GM12878 (cell line): Measurements from ENCODE around the gene NEK8. TPM values are rescaled to one million over a fixed set of nuclear protein-coding genes. Genes with fewer than 3 reads are reported as not detected.
"Not testable (repeated sequence)": the region's sequence is repeated elsewhere in the genome, so short reads cannot be mapped to it uniquely, and the experiment has no call there.

ENCODE experiments used
- ATAC-seq: fragments of 200-7000 bp; cut with Tn5 transposase; 3 replicates; pipeline ENCODE4 v1.9.1; 2020; ENCODE audit warnings: mild to moderate bottlenecking, moderate library complexity
- BruUV-seq: library from RNA; stranded (reverse); fragments of 400-500 nt; replicated peaks from 2 replicates; lab custom pipeline; 2021; lab: Mats Ljungman, UMichigan
- CTCF ChIA-PET: fragments of 300-600 bp; sonication (Branson Sonifier 250); formaldehyde crosslinking; extraction: SDS; loops from one replicate; lab custom pipeline; 2021; ENCODE audit warnings: inconsistent platforms; lab: Yijun Ruan, JAX
- POLR2A ChIA-PET: fragments of 350-600 bp; formaldehyde crosslinking; extraction: SDS; loops from one replicate; lab custom pipeline; 2021; ENCODE audit warnings: inconsistent platforms; lab: Charles Lee
- RAD21 ChIA-PET: fragments of 300-600 bp; sonication (Branson Sonifier 250); formaldehyde crosslinking; loops from one replicate; lab custom pipeline; 2023; ENCODE audit warnings: antibody characterized with exemption; ENCODE audit not compliant: unreplicated experiment; lab: Charles Lee
- SMC1A ChIA-PET: fragments of 300-600 bp; sonication (Branson Sonifier 250); formaldehyde crosslinking; loops from one replicate; lab custom pipeline; 2023; ENCODE audit not compliant: unreplicated experiment, uncharacterized antibody; lab: Charles Lee
- DNase-seq: peaks from one replicate; pipeline ENCODE4 v3.0.0-alpha.2; 2011; ENCODE audit warnings: low read depth, low spot score
- FAIRE-seq: peaks from 3 replicates; lab custom pipeline; 2011; peaks lifted over from hg19 to GRCh38; lab: Jason Lieb, UNC
- H2AFZ ChIP-seq: 2 replicates; pipeline ENCODE4 v1.6.0; 2011; ENCODE audit warnings: low read depth, low read length, control low read depth; ENCODE audit not compliant: control insufficient read depth
- H3K27ac ChIP-seq: 2 replicates; pipeline ENCODE4 v1.5.1; 2011; ENCODE audit warnings: control low read depth; ENCODE audit not compliant: control insufficient read depth, insufficient read depth
- H3K27me3 ChIP-seq, 2 experiments: replicated peaks in 1 of 2; 2 replicates each; pipeline versions ENCODE4 v1.6.0 to v1.6.1; 2011; ENCODE audit warnings: low read length in 1 of 2; ENCODE audit not compliant: control insufficient read depth in 2 of 2, insufficient read depth in 2 of 2
- H3K36me3 ChIP-seq, 2 experiments: 2 replicates each; pipeline ENCODE4 v1.5.1; 2011; ENCODE audit warnings: low read length in 1 of 2; ENCODE audit not compliant: control insufficient read depth in 2 of 2, insufficient read depth in 2 of 2
- H3K4me1 ChIP-seq: 2 replicates; pipeline ENCODE4 v1.6.1; 2011; ENCODE audit warnings: mild to moderate bottlenecking, low read length, moderate library complexity, mixed read lengths; ENCODE audit not compliant: control insufficient read depth, insufficient read depth
- H3K4me2 ChIP-seq: 2 replicates; pipeline ENCODE4 v1.6.0; 2011; ENCODE audit warnings: control low read depth; ENCODE audit not compliant: control insufficient read depth, insufficient read depth
- H3K4me3 ChIP-seq: fragments of 200-600 bp; sonication (generic); 2 replicates; pipeline ENCODE4 v1.5.1; 2016
- H3K79me2 ChIP-seq: 2 replicates; pipeline ENCODE4 v1.6.0; 2011; ENCODE audit warnings: low read length; ENCODE audit not compliant: control insufficient read depth, insufficient read depth
- H3K9ac ChIP-seq: 2 replicates; pipeline ENCODE4 v1.8.0; 2011; ENCODE audit warnings: low read length, control low read depth, mixed read lengths; ENCODE audit not compliant: control insufficient read depth, insufficient read depth
- H3K9me3 ChIP-seq: replicated peaks from 3 replicates; pipeline ENCODE4 v1.5.1; 2011; ENCODE audit warnings: mild to moderate bottlenecking, low read length; ENCODE audit not compliant: control insufficient read depth, insufficient read depth
- H4K20me1 ChIP-seq: 2 replicates; pipeline ENCODE4 v1.6.0; 2011; ENCODE audit not compliant: control insufficient read depth, insufficient read depth
- EGR1 ChIP-seq, 2 experiments: IDR thresholded peaks; 1 replicate in 1 of 2; 2 replicates in 1 of 2; pipeline ENCODE4 v1.6.1; 2011 to 2012; ENCODE audit warnings: low read depth in 2 of 2, low read length in 2 of 2, borderline replicate concordance in 1 of 2, mild to moderate bottlenecking in 1 of 2, moderate library complexity in 1 of 2
- EP300 ChIP-seq, 2 experiments: fragments of 150-350 bp in 1 of 2; IDR thresholded peaks; 2 replicates each; pipeline ENCODE4 v1.6.1; 2011 to 2012; ENCODE audit warnings: low read depth in 2 of 2, low read length in 2 of 2, borderline replicate concordance in 1 of 2, improper control_type of control experiment in 1 of 2, inconsistent platforms in 1 of 2; ENCODE audit not compliant: control insufficient read depth in 1 of 2
- IKZF2 ChIP-seq, 2 experiments: fragments of 450-650 bp; IDR thresholded peaks; 2 replicates each; pipeline ENCODE4 v1.6.1; 2017; ENCODE audit warnings: mild to moderate bottlenecking in 2 of 2, moderate library complexity in 2 of 2
- POLR2A ChIP-seq: IDR thresholded peaks from 2 replicates; pipeline ENCODE4 v1.6.1; 2011; ENCODE audit warnings: low read depth, mild to moderate bottlenecking, low read length
- SMAD5 ChIP-seq: IDR thresholded peaks from 2 replicates; pipeline ENCODE4 v1.6.1; 2016; ENCODE audit warnings: antibody characterized with exemption, low read depth
- WGBS: methylation state at CpG from one replicate; pipeline ENCODE4 v1.1.6; 2016; ENCODE audit warnings: low lambda C conversion rate; ENCODE audit not compliant: insufficient replicate concordance, insufficient coverage; ENCODE audit errors: missing lambda C conversion rate; 5-methylcytosine and 5-hydroxymethylcytosine counted together
- in situ Hi-C: fragments of 300-500 bp; cut with MboI; formaldehyde crosslinking; loops from 9 replicates; pipeline ENCODE4 v1.14.3; 2018; ENCODE audit warnings: mixed read lengths
- intact Hi-C: fragments of 100-400 bp; cut with micrococcal nuclease; formaldehyde crosslinking; loops from one replicate; pipeline ENCODE4 v1.14.2; 2022; ENCODE audit not compliant: unreplicated experiment
- polyA plus RNA-seq, 11 experiments: library from polyadenylated mRNA; depleted of rRNA in 4 of 11; unstranded in 6 of 11; stranded (reverse) in 5 of 11; fragments of >200 nt; fragmentation: Nextera tagmentation in 4 of 11; fragmentation: Illumina TruSeq in 1 of 11; extraction: Ambion mirVana in 4 of 11; extraction: Trizol in 1 of 11; gene quantifications; 1 replicate in 1 of 11; 2 replicates in 10 of 11; pipeline versions ENCODE4 v1.2.1 to v1.2.3, GENCODE V29; 2011 to 2016; ENCODE audit warnings: inconsistent platforms in 2 of 11, missing spikeins in 2 of 11, low read depth in 1 of 11
- total RNA-seq, 4 experiments: library from RNA; depleted of rRNA in 3 of 4; stranded (reverse); fragments of >200 nt in 3 of 4; fragmentation: Illumina TruSeq in 1 of 4; extraction: Trizol in 1 of 4; gene quantifications; 2 replicates each; pipeline versions ENCODE4 v1.2.1 to v1.2.3, GENCODE V29; 2013 to 2021

The NEK8 gene
- total and polyA plus RNA-seq, 10 of the 15 experiments (the other 5 are each of a cell fraction or from before 2014, with no cell fraction given) = 2.3 to 14.3 (median 9.4) TPM

DNA sequence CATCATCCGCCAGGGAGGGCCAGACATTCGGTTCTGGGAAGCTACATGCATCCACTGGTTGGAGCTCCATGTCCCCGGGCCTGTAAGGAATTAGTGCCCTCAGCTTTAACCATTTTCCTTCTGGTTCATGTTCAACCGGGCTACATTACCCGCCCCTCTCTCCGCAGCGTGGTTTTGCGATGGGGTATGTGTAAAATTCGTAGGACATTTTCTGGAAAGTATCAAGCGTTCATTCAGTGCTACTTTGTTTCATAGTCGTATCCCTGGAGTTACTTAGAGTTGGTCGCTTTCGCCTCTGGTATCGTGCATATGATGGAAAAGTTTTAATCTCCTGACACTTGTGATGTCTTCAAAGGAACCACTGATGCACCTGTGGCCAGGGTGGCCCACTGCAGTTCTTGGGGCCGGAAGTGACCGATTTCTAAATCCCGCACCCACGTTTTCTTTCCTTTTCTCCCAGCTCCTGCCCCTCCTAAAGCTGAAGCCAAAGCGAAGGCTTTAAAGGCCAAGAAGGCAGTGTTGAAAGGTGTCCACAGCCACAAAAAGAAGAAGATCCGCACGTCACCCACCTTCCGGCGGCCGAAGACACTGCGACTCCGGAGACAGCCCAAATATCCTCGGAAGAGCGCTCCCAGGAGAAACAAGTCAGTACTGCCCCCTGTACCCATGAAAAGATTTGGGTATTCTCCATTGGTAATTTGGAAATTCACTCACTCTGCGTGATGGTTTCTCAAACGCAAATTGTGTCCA lies 8.2 kb upstream of the NEK8 start (continued):
- no peak for TF ChIP-seq EP300 (IDR thresholded peaks at IDR 0.05; ENCODE audit: borderline replicate concordance in 1 of 2, control insufficient read depth in 1 of 2, low read depth in 2 of 2, low read length in 2 of 2)
- TF ChIP-seq EGR1 (IDR thresholded peaks at IDR 0.05; ENCODE audit: borderline replicate concordance in 1 of 2, low read depth in 2 of 2, low read length in 2 of 2) = no peak
- TF ChIP-seq IKZF2 (IDR thresholded peaks at IDR 0.05) = 0 out of 4 replicates have a peak, but pooled peaks of 1 of the 2 experiments have one; percentile 8

DNA sequence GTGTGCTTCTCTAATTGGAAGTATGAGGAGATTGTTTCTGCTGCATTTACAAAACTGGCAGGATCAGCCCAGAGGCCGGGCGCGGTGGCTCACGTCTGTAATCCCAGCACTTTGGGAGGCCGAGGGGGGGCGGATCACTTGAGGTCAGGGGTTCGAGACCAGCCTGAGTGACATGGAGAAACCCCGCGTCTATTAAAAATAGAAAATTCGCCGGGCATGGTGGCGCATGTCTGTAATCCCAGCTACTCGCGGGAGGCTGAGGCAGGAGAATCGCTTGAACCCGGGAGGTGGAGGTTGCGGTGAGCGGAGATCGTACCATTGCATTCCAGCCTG lies 7.6 kb upstream of the NEK8 start:
- Histone ChIP-seq H3K79me2 (peaks cover 45% of the 10 kb centered on the region), H3K4me3 (peak overlapping the region; percentile 95), H3K36me3 (peaks cover 12 to 20% of the 10 kb centered on the region in 2 experiments; a peak in 3 of 4 replicates), H3K4me1 (peaks cover 22% of the 10 kb centered on the region), H3K9ac (peak overlapping the region; percentile 92), H3K27ac (peak overlapping the region; percentile 83), H3K4me2 (peak overlapping the region; percentile 88)
- ATAC-seq, in situ Hi-C loops, BruUV-seq, H3K27me3 ChIP-seq, H2AFZ ChIP-seq, H3K9me3 ChIP-seq, H4K20me1 ChIP-seq, FAIRE-seq, DNase-seq: not testable (repeated sequence)
- POLR2A ChIA-PET = interaction anchor here (0.6 to 17.2 kb wide), 6 partner anchors 9 to 230 kb away, joined by 3 to 485 read pairs (median 8); partner anchors contain the start of genes PROCA1 and TRAF4
- SMC1A ChIA-PET = interaction anchor here (0.9 to 2.7 kb wide), 6 partner anchors 10 to 231 kb away, joined by 3 to 15 read pairs (median 6); partner anchors contain the start of genes PHF12 and PROCA1
- TF ChIP-seq POLR2A (0 out of 2 replicates have a peak, but pooled peaks have one; percentile 3), SMAD5 (0 out of 2 replicates have a peak, but pooled peaks have one; percentile 16)
- 2% methylated on average over 19 of the region's 19 CpGs for WGBS
- intact Hi-C loops = loop anchor here (10.0 kb wide), 1 partner anchor 394 kb away; no protein-coding TSS in a partner anchor
- RAD21 ChIA-PET = interaction anchor here (0.6 to 1.7 kb wide), 7 partner anchors 10 to 75 kb away, joined by 3 to 7 read pairs (median 3); partner anchors contain the start of genes BLTP2 and PROCA1
- CTCF ChIA-PET = interaction anchor here (0.6 to 12.6 kb wide), 11 partner anchors 8 to 233 kb away, joined by 3 to 394 read pairs (median 5); partner anchors contain the start of genes FAM222B, PROCA1, SDF2 and SUPT6H
